Endodermal cell (in vitro differentiated cells): ENCODE results near the gene NBEAL2. TPM values are rescaled to one million over a fixed set of nuclear protein-coding genes. Genes with fewer than 3 reads are reported as not detected.

Experiments
- DNase-seq: peaks from one replicate; pipeline ENCODE4 v3.0.0-alpha.2; 2017
- H3K27ac ChIP-seq: 2 replicates; pipeline ENCODE4 v1.5.1; 2013; ENCODE audit warnings: mild to moderate bottlenecking, low read depth, low read length, moderate library complexity
- H3K27me3 ChIP-seq: 2 replicates; pipeline ENCODE4 v1.6.1; 2013; ENCODE audit warnings: mild to moderate bottlenecking, low read length, moderate library complexity; ENCODE audit not compliant: insufficient read depth, control insufficient read depth, poor library complexity, severe bottlenecking
- H3K36me3 ChIP-seq: 2 replicates; pipeline ENCODE4 v1.7.0; 2013; ENCODE audit warnings: mild to moderate bottlenecking, low read length, moderate library complexity; ENCODE audit not compliant: control insufficient read depth, insufficient read depth
- H3K4me1 ChIP-seq: one replicate; pipeline ENCODE4 v1.7.0; 2013; ENCODE audit warnings: low read length; ENCODE audit not compliant: control insufficient read depth, insufficient read depth
- H3K4me3 ChIP-seq: 2 replicates; pipeline ENCODE4 v1.5.1; 2013; ENCODE audit warnings: mild to moderate bottlenecking, low read length, moderate library complexity
- H3K9ac ChIP-seq: 2 replicates; pipeline ENCODE4 v1.6.1; 2013; ENCODE audit warnings: mild to moderate bottlenecking, low read length, moderate library complexity; ENCODE audit not compliant: poor library complexity, severe bottlenecking; ENCODE audit errors: extremely low read depth
- H3K9me3 ChIP-seq: 2 replicates; pipeline ENCODE4 v1.6.1; 2013; ENCODE audit warnings: mild to moderate bottlenecking, low read length, moderate library complexity; ENCODE audit not compliant: control insufficient read depth
- H3K27ac Mint-ChIP-seq: 2 replicates; pipeline ENCODE4 v1.8.0; 2020; ENCODE audit warnings: mixed read lengths
- H3K27me3 Mint-ChIP-seq: 2 replicates; pipeline ENCODE4 v1.8.0; 2021; ENCODE audit warnings: mild to moderate bottlenecking, mixed read lengths; ENCODE audit not compliant: insufficient read depth
- H3K36me3 Mint-ChIP-seq: 2 replicates; pipeline ENCODE4 v1.8.0; 2020; ENCODE audit warnings: low read depth, mixed read lengths
- H3K4me1 Mint-ChIP-seq: 2 replicates; pipeline ENCODE4 v1.8.0; 2020; ENCODE audit warnings: mixed read lengths
- H3K4me3 Mint-ChIP-seq: 2 replicates; pipeline ENCODE4 v1.8.0; 2020; ENCODE audit warnings: mild to moderate bottlenecking, moderate library complexity, mixed read lengths
- H3K9me3 Mint-ChIP-seq: 2 replicates; pipeline ENCODE4 v1.8.0; 2020; ENCODE audit warnings: mild to moderate bottlenecking, mixed read lengths
- CTCF ChIP-seq: fragments of 200-600 bp; sonication (generic); conservative IDR thresholded peaks from 2 replicates; pipeline ENCODE4 v1.5.0; 2021; ENCODE audit warnings: antibody characterized with exemption, mild to moderate bottlenecking
- WGBS, 2 experiments: methylation state at CpG; one replicate each; pipeline versions ENCODE4 v1.1.5 to v1.1.7; 2013; ENCODE audit warnings: missing lambda C conversion rate in 2 of 2, mixed read lengths in 1 of 2; ENCODE audit not compliant: insufficient coverage in 1 of 2, insufficient read length in 1 of 2; 5-methylcytosine and 5-hydroxymethylcytosine counted together
- total RNA-seq, 2 donors: library from RNA; stranded (reverse); fragmentation: NEBNext Ultra II Directional in 1 of 2; extraction: Animal tissue kit (Norgen Biotek cat#: 25700) in 1 of 2; gene quantifications; 2 replicates in 1 of 2; 3 replicates in 1 of 2; pipeline ENCODE4 v1.2.1, GENCODE V29; 2021

The NBEAL2 gene
- total RNA-seq, 2 donors from 2014 or later = 59.2 to 64.0 TPM

DNA sequence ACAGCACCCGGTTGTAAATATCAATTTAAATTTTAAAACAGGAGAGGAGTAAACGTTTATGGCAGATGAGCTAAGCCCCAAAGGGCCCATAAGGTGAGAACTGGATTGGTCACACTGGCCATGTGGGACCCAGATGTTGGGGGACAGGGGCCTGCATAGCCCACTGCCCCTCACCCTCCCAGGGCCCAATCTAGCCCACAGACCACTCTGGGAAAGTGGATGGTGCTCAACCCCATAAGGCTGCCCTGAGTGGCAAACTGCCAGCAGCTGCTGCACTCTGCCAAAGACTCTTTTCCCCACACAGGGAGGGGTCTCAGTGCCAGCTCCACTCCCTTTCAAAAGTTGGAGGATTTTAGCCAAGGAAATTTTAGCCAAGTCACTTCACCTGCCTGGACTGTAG is 45.4 kb upstream of the NBEAL2 start:
- no peaks in the 10 kb centered on the region for H3K27me3 ChIP-seq
- H3K4me1 ChIP-seq = peaks cover 11% of the 10 kb centered on the region
- WGBS, 2 experiments = 86 to 91% methylated on average over 1 to 2 of the region's 2 CpGs
- H3K9ac ChIP-seq = no peak overlapping the region
- no peak overlapping the region for H3K27ac ChIP-seq
- H3K4me3 ChIP-seq = no peak overlapping the region
- Mint-ChIP-seq H3K36me3 (peaks cover 24% of the 10 kb centered on the region), H3K4me1 (peaks cover 20% of the 10 kb centered on the region), H3K27me3 (no peaks in the 10 kb centered on the region), H3K9me3 (no peaks in the 10 kb centered on the region), H3K27ac (no peak overlapping the region), H3K4me3 (no peak overlapping the region)
- no peaks in the 10 kb centered on the region for H3K9me3 ChIP-seq
- peaks cover 49% of the 10 kb centered on the region for H3K36me3 ChIP-seq
- no peak for TF ChIP-seq CTCF
- DNase-seq = no peak

DNA sequence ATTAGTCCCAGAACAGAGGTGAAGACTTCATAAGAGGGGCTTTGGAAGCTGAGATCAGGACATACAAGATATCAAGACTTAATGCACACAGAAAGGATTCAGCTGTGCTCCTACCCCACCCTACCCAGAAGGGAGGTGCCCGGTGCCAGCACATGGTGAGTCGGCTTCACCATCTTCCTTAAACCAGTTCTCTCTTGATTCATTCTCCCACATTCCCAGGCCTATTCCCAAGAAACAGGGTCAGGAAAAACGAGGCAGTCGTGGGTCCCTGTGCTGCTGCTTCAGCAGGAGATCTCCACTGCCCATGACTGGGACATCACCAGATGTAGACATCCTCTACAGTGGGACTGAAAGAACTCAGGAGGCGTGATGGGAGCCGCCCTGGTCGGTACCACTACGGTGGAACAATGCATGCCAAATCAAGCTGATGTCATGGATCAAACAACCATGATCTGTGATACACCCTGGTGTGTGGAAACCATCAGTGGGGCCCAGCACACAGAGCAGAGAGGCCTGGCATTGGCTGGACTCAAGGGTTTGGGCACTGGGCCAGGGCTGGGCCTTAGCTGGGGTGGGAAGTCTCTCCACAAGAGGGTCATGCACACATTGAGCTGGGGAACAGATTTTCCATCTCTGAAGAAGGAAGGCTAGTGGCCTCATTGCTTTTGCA is 44.8 kb upstream of the NBEAL2 start:
- Histone ChIP-seq H3K4me1 (peaks cover 11% of the 10 kb centered on the region), H3K27ac (no peak overlapping the region), H3K4me3 (no peak overlapping the region), H3K9ac (no peak overlapping the region), H3K9me3 (no peaks in the 10 kb centered on the region), H3K27me3 (no peaks in the 10 kb centered on the region), H3K36me3 (peaks cover 49% of the 10 kb centered on the region)
- H3K9me3 Mint-ChIP-seq = no peaks in the 10 kb centered on the region
- H3K27ac Mint-ChIP-seq = peak overlapping the region; percentile 95
- H3K27me3 Mint-ChIP-seq = no peaks in the 10 kb centered on the region
- no peak overlapping the region for H3K4me3 Mint-ChIP-seq
- 94 to 97% methylated on average over 5 to 8 of the region's 8 CpGs for WGBS, 2 experiments
- H3K36me3 Mint-ChIP-seq = peaks cover 25% of the 10 kb centered on the region
- peaks cover 24% of the 10 kb centered on the region for H3K4me1 Mint-ChIP-seq
- DNase-seq = no peak
- no peak for TF ChIP-seq CTCF

GRCh38 chr3:46935168-46935858 is 44.2 kb upstream of the NBEAL2 start:
- Mint-ChIP-seq H3K36me3 (peaks cover 30% of the 10 kb centered on the region), H3K4me3 (no peak overlapping the region), H3K27me3 (no peaks in the 10 kb centered on the region), H3K27ac (peak overlapping the region; percentile 95), H3K4me1 (peaks cover 31% of the 10 kb centered on the region), H3K9me3 (no peaks in the 10 kb centered on the region)
- Histone ChIP-seq H3K4me1 (peaks cover 11% of the 10 kb centered on the region), H3K36me3 (peaks cover 52% of the 10 kb centered on the region), H3K27me3 (no peaks in the 10 kb centered on the region), H3K4me3 (peak overlapping the region; percentile 46), H3K9me3 (no peaks in the 10 kb centered on the region), H3K27ac (no peak overlapping the region), H3K9ac (no peak overlapping the region)
- 79 to 90% methylated on average over 2 to 6 of the region's 7 CpGs for WGBS, 2 experiments
- peak; percentile 94 for DNase-seq
- TF ChIP-seq CTCF = peak; percentile 84
